Cardiac muscle cell (in vitro differentiated cells and primary cell): ENCODE data around the gene MMP15. TPM values are rescaled to one million over a fixed set of nuclear protein-coding genes. Genes with fewer than 3 reads are reported as not detected.

Source experiments
- DNase-seq, 2 donors: peaks; one replicate each; pipeline versions ENCODE4 v3.0.0 to v3.0.0-alpha.2; 2010 to 2017; ENCODE audit warnings: low read depth in 1 of 2, low spot score in 1 of 2
- H3K27ac ChIP-seq: fragments of 200-600 bp; sonication (generic); 2 replicates; pipeline ENCODE4 v1.5.1; 2016
- H3K27me3 ChIP-seq: fragments of 200-600 bp; sonication (generic); 2 replicates; pipeline ENCODE4 v1.6.0; 2016; ENCODE audit warnings: control low read depth
- H3K36me3 ChIP-seq: fragments of 200-600 bp; sonication (generic); 2 replicates; pipeline ENCODE4 v1.5.1; 2016; ENCODE audit warnings: control low read depth
- H3K4me1 ChIP-seq: fragments of 200-600 bp; sonication (generic); 2 replicates; pipeline ENCODE4 v1.8.1; 2017; ENCODE audit warnings: low read depth, mild to moderate bottlenecking, mixed run types
- H3K4me3 ChIP-seq: fragments of 200-600 bp; sonication (generic); 2 replicates; pipeline ENCODE4 v1.5.1; 2016; ENCODE audit warnings: mild to moderate bottlenecking
- H3K9me3 ChIP-seq: fragments of 200-600 bp; sonication (generic); 2 replicates; pipeline ENCODE4 v1.5.1; 2017; ENCODE audit warnings: low read depth, mild to moderate bottlenecking, control low read depth
- polyA plus RNA-seq: library from polyadenylated mRNA; unstranded; fragments of >200 nt; fragmentation: Nextera tagmentation; extraction: Ambion mirVana; gene quantifications from 2 replicates; pipeline ENCODE4 v1.2.1, GENCODE V29; 2016
- total RNA-seq: library from RNA; depleted of rRNA; stranded (reverse); fragments of >200 nt; gene quantifications from 2 replicates; pipeline ENCODE4 v1.2.3, GENCODE V29; 2016
- TF ChIP-seq, protein P1 (sequence below): IDR thresholded peaks from 2 replicates; pipeline ENCODE4 v1.5.1; 2012; ENCODE audit warnings: low read depth, mild to moderate bottlenecking, low read length

MMP15 gene
- total and polyA plus RNA-seq, 2 experiments from 2014 or later = 317 to 473 TPM

DNA sequence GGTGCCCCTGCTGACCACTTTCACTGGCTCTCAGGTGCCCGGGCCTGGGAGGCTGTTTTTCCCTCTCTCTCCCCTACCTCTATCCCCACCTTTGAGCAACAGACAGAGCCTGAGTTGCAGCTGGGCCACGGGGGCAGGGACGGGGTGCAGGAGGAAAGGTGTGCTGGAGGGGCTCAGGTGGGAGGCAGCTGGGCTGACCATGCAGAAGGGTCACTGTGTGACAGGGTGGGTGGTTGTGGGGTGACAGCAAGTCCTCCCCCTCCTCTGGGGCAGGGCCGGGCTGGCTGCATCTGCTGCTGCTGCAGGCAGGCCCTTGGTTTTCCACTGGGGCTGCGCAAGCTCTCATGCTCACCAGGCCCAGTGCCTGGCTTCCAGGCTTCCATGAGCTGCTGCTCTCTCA, 31.7 kb upstream of the MMP15 start:
- Histone ChIP-seq H3K4me1 (peaks cover 2% of the 10 kb centered on the region), H3K36me3 (peaks cover 8% of the 10 kb centered on the region), H3K9me3 (no peaks in the 10 kb centered on the region), H3K27ac (no peak overlapping the region), H3K27me3 (no peaks in the 10 kb centered on the region), H3K4me3 (no peak overlapping the region)
- TF ChIP-seq, protein P1, sequence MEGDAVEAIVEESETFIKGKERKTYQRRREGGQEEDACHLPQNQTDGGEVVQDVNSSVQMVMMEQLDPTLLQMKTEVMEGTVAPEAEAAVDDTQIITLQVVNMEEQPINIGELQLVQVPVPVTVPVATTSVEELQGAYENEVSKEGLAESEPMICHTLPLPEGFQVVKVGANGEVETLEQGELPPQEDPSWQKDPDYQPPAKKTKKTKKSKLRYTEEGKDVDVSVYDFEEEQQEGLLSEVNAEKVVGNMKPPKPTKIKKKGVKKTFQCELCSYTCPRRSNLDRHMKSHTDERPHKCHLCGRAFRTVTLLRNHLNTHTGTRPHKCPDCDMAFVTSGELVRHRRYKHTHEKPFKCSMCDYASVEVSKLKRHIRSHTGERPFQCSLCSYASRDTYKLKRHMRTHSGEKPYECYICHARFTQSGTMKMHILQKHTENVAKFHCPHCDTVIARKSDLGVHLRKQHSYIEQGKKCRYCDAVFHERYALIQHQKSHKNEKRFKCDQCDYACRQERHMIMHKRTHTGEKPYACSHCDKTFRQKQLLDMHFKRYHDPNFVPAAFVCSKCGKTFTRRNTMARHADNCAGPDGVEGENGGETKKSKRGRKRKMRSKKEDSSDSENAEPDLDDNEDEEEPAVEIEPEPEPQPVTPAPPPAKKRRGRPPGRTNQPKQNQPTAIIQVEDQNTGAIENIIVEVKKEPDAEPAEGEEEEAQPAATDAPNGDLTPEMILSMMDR = no peak
- DNase-seq = no peak

DNA sequence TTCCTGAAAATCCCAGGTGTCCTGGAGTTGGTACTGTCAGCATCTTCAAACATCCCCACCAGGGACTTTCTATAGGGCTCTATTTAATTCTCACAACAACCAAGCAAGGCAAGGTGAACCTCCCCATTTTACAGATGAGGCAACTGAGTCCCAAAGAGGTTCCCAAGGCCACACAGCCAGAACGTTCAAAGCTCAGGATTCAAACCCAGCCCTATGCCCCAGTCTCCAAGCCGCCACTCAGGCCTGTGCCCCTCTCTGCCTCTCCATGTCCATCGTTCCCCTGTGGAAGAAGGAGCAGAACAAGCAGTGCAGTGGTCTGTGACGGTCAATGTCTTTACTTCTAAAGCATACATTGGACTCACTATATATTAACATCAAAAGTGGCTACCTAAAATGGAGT, 31.2 kb upstream of the MMP15 start:
- Histone ChIP-seq H3K9me3 (no peaks in the 10 kb centered on the region), H3K27ac (no peak overlapping the region), H3K36me3 (peaks cover 8% of the 10 kb centered on the region), H3K4me1 (peaks cover 7% of the 10 kb centered on the region), H3K4me3 (no peak overlapping the region), H3K27me3 (no peaks in the 10 kb centered on the region)
- TF ChIP-seq, protein P1 = no peak
- no peak for DNase-seq

DNA sequence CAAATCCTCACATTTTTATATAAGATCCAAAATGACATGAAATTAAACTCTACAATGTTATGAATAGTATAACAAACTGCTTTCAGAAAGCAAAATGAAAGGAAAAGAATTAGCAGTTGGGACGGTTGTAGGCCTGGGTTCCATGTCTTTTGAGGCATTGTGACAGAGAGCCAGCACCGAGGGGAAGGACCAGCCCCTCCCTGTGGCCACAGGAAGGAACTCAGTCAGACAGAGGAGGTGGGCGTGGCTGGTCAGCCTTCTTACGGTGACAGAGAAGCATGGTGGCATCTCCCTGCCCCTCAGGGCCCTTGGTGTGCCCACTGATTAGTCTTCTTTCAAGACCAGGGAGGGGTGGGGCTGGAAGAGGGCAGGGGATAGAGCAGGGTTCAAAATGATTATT, 30.8 kb upstream of the MMP15 start:
- H3K4me3 ChIP-seq = no peak overlapping the region
- peaks cover 11% of the 10 kb centered on the region for H3K4me1 ChIP-seq
- H3K27ac ChIP-seq = no peak overlapping the region
- H3K9me3 ChIP-seq = no peaks in the 10 kb centered on the region
- no peaks in the 10 kb centered on the region for H3K27me3 ChIP-seq
- peaks cover 8% of the 10 kb centered on the region for H3K36me3 ChIP-seq
- TF ChIP-seq, protein P1 = peak; percentile 42
- DNase-seq = peak; percentile 54 to 56

DNA sequence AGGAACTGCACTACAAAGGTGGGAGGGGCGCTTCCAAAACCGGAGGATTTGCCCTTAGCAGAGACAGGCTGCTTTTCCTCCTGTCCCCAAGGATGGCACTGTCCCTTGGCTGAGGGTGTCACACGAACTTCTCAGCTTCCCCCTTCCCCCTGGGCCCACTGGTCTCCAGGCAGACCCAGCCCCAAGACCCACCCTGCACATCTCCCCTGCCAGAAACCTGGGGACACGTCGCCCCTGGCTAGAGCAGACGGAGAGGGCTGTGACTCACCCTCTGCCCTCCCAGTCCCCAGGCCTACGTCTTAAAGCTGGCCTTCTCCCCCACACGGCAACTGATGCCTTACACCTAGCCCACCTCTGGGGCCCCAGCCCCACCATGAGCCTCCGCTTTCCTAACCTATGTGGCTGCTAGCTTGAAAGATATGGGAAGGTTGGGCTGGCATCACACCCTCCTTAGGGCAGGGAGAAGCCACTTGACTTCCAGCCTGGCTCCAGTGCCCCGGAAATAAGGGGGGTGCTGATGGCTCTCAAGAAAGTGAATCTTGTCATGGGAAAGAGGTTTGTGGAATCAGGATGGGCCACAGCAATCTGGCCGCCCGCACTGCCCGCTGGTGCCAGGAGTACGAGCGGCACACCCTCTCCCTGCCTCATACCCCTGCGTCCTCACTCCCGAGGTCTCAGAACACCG, 29.7 kb upstream of the MMP15 start:
- H3K4me1 ChIP-seq = peaks cover 11% of the 10 kb centered on the region
- H3K9me3 ChIP-seq = no peaks in the 10 kb centered on the region
- H3K4me3 ChIP-seq = no peak overlapping the region
- H3K36me3 ChIP-seq = peaks cover 8% of the 10 kb centered on the region
- H3K27me3 ChIP-seq = no peaks in the 10 kb centered on the region
- no peak overlapping the region for H3K27ac ChIP-seq
- TF ChIP-seq, protein P1 = no peak
- DNase-seq = no peak

DNA sequence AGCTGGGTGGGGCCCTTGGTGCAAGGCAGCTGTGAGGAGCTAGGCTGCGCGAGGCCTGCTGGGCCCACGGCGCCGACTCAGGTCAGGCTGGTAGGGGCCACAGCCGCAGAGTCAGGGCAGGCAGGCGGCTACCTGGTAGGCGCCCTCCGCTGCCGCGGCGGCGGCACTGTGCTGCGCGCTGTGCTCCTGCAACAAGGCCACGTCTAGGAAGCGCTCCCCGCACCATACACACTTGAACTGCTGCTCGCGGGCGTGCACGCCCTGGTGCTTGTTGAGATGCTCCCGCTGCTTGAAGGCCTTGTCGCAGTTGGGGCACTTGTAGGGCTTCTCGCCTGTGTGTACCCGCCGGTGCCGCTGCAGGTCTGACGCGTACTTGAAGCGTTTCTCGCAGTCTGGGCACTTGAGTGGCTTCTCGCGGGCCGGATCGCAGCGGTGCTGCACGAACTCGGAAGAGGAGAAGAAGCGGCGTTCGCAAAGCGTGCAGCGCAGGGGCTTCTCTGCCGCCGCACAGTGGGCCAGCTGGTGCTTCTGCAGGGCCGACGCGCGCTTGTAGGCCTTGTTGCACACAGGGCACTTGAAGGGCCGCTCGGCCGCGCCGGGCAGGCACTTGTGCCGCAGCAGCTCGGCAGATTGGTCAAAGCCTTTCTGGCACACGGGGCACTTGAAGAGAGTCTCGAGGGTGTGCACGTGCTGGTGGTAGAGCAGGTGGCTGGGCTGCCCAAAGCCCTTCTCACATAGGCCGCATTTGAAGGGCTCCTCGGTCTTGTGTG, 29.0 kb upstream of the MMP15 start:
- TF ChIP-seq, protein P1 = no peak
- peaks cover 8% of the 10 kb centered on the region for H3K36me3 ChIP-seq
- no peaks in the 10 kb centered on the region for H3K27me3 ChIP-seq
- H3K4me3 ChIP-seq = no peak overlapping the region
- peaks cover 11% of the 10 kb centered on the region for H3K4me1 ChIP-seq
- no peak overlapping the region for H3K27ac ChIP-seq
- no peak for DNase-seq
- H3K9me3 ChIP-seq = no peaks in the 10 kb centered on the region
